Dermis blood vessel endothelial cell (primary cell): ENCODE measurements around the gene SUPT6H. TPM values are rescaled to one million over a fixed set of nuclear protein-coding genes. Genes with fewer than 3 reads are reported as not detected.
A peak's percentile ranks its signal among the peaks of the same experiment; 100 is the strongest.
"Not testable (repeated sequence)": the region's sequence is repeated elsewhere in the genome, so short reads cannot be mapped to it uniquely, and the experiment has no call there.

Experiments
- DNase-seq: peaks from one replicate; pipeline ENCODE4 v3.0.0; 2010
- total RNA-seq: library from RNA; depleted of rRNA; stranded (reverse); fragments of >200 nt; gene quantifications from 2 replicates; pipeline ENCODE4 v1.2.3, GENCODE V29; 2014

SUPT6H gene
- total RNA-seq, 1 donor from 2014 or later = 42.2 TPM

DNA sequence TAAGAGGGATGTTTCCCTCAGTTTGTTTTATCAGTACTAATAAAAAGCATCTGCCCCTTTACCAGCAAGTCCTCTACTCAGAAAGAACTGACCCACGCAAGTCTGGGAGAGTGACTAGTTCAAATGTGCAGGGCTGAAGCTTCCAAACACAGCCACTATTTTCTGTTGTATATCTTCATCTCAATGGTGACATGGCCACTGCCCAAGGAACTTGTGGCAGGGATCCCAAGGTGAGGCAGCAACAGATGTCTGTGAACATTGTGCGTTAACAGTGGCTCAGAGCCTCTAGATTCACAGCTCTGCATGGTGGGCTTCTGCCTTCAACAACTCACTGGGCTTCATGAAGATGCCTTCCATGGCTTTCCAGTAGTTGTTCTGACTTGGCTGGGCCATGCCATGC is 13.3 kb upstream of the SUPT6H start:
- no peak for DNase-seq

DNA sequence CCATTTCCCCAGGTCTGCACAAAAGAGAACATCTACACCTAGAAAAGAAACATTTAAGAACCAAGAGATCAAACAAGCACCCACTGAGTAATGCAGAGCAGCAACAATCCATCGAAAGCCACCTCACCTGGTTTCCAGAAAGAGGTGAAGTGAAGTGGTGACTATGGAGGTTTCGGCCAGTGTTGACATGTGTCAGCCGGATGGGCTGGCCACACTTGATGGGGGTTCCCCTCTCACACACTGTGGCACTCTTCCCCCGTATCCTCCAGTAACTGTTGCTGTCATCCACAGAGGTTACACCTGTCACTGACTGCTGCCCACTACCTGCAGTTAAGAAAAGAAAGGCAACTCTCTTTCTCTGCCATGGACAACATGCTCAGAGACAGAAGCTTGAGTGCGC is 6.8 kb upstream of the SUPT6H start:
- no peak for DNase-seq

- no peak for DNase-seq
Observed at GRCh38 chr17:28657756-28658155, 4.2 kb upstream of the SUPT6H start.

GRCh38 chr17:28658342-28658741 is 3.7 kb upstream of the SUPT6H start:
- DNase-seq = not testable (repeated sequence)

DNA sequence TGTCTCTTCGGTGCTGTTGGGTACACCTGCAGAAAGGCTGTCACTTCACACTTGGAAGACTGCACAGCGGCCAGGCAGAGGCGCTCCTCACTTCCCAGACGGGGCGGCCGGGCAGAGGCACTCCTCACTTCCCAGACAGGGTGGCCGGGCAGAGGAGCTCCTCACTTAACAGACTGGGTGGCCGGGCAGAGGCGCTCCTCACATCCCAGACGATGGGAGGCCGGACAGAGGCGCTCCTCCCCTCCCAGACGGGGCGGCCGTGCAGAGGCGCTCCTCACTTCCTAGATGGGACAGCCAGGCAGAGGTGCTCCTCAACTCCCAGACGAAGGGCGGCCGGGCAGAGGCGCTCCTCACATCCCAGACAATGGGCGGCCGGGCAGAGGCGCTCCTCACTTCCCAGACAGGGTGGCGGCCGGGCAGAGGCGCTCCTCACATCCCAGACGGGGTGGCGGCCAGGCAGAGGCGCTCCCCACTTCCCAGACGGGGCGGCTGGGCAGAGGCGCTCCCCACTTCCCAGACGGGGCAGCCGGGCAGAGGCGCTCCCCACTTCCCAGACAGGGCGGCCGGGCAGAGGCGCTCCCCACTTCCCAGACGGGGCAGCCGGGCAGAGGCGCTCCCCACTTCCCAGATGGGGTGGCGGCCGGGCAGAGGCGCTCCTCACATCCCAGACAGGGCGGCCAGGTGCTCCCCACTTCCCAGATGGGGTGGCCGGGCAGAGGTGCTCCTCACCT is 3.1 kb upstream of the SUPT6H start:
- not testable (repeated sequence) for DNase-seq

- DNase-seq = not testable (repeated sequence)
Observed at GRCh38 chr17:28659497-28659881, 2.5 kb upstream of the SUPT6H start.

DNA sequence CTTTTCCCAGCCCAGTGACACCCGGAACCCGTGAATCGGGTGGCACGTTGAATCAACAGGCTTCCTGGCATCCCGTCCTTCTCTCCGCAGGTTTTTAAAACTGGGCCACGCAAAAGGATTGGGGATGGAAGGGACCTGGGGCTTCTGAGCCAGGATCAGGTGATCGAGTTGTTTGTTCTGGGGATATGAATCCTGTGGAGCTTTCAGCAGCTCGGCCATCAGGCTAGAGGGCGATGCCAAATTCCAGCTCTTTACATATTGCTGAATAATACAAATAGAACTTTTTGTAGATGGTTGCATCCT is 473 bp downstream of the SUPT6H start:
- DNase-seq = no peak

DNA sequence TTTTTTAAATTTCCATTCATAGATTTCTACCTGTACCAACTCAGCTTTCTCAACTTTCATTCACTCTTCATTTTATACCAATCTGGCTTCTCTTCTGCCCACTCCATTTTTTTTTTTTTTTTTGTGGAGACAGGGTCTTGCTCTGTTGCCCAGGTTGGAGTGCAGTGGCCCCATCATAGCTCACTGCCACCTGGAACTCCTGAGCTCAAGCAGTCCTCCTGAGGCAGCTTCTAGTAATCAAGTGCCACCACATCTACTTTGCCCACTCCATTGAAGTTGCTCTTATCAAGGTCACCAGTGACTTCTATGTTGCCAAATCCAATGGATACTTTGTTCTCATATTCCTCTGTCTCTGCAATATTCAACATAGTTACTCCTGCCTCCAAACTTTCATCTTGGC is 1.7 kb downstream of the SUPT6H start:
- no peak for DNase-seq

DNA sequence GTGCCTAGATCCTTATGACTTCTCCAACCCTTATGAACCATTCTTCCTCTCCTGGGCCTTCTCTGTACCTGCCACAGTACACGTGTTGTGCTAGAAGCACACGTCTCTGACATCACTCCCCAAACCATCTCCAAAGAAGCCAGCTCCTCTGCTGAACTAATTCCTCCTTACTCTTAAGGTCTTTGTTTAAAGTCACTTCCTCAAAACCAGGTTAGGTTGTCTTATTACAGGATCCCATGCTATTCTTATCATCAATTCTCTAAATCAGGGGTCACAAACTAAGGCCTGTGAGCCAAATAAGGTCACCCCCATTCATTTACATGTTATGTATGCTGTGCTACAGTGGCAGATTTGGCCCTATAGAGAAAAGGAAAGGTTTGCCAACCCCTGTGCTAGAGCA is 4.0 kb downstream of the SUPT6H start:
- DNase-seq = no peak

DNA sequence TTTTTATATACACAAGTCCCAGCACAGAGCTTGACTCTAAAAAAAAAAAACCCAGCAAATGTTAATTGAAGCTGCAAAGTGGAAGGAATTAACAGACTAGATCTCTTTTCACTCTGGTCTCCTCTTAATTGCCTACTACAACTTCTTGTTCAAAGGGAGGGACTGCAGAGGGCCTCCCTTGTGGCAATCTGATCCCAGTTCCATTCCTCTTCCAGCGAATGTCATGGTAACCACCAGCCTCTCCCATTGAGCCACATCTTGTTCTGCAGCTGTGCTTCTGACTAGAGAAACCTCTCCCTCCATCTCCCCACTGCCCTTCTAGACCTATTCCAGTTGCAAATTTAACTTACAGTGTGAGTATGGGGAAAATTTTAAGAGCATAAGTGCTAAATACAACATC is 5.9 kb downstream of the SUPT6H start:
- no peak for DNase-seq

DNA sequence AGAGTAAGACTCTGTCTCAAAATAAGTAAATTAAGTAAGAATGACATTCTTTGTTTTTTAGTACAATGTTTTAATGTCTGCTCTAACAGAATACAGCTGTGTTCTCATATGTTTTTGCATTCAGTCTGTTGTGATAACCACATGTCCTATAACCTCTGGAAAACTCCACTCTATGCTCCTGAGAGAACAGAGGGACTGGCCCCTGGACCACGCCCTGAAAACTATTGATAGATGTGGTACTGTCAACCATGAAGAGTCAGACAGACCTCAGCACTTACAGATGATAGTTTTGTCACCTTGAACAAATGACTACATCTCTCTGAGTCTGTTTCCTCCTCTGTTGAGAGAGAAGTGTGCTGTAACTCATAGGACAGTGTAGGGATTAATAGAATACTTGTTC is 7.9 kb downstream of the SUPT6H start:
- DNase-seq = no peak

DNA sequence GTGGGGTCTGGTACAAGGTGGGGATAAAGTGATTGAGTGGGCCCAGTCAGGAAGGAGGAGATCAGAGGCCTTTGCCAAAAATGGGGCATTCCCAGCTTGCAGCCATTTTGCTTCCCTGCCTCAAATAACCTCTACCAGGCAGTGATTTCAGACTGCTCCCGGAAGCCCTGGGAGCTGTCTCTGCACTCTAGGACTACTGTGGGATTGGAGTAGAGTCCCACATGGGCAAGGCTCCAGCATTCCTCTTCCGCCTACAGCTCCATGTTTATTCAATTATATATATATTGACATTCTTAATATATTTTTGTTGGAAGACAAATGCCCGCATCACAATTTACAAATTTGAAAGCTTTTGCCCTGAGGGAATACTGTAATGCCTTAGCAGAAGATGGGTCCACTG is 13.5 kb downstream of the SUPT6H start:
- no peak for DNase-seq

DNA sequence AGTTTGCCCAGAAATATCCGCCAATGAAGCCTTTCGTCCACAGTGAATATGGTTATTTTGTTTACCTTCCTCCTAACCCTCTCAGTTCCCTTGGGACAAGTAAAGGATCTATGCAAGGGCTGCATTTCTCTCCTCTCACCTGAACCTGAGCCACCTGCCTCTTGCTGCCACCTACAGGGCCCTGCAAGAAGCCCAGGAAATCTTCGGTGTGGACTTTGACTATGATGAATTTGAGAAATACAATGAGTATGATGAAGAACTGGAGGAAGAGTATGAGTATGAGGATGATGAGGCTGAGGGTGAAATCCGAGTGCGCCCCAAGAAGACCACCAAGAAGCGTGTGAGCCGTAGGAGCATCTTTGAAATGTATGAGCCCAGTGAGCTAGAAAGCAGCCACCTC is 14.0 kb downstream of the SUPT6H start:
- DNase-seq = peak; percentile 18

- no peak for DNase-seq
Observed at GRCh38 chr17:28682655-28683054, 20.6 kb downstream of the SUPT6H start.

- DNase-seq = peak; percentile 15
Observed at GRCh38 chr17:28684963-28685362, 23.0 kb downstream of the SUPT6H start.

DNA sequence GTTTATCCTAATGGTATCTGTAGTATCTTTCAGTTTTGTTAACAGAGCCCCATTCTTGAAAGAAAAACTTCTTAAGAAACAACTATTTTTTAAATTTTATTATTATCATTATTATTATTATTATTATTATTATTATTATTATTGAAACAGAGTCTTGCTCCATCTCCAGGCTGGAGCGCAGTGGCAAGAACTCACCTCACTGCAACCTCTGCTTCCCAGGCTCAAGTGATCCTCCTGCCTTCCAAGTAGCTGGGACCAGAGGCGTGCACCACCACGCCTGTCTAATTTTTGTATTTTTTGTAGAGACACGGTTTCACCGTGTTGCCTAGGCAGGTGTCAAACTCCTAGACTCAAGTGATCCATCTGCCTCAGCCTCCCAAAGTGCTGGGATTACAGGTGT is 23.4 kb downstream of the SUPT6H start:
- DNase-seq = no peak

DNA sequence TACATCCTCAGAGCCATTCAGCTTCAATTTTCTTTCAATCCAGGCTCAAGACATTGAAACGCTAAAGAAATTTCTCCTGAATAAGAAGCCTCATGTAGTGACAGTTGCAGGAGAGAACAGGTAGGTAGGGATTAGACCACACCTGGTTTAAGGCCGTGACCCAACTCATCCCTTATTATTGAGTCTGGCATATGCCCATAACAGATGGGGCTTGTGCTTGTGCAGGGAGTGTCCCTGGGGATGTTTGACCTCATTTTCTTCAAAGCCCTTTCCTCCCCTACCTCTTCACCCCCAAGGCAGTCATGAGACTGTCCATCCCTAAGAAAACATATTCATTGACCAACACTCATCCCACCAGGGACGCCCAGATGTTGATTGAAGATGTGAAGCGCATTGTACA is 24.3 kb downstream of the SUPT6H start:
- DNase-seq = no peak

DNA sequence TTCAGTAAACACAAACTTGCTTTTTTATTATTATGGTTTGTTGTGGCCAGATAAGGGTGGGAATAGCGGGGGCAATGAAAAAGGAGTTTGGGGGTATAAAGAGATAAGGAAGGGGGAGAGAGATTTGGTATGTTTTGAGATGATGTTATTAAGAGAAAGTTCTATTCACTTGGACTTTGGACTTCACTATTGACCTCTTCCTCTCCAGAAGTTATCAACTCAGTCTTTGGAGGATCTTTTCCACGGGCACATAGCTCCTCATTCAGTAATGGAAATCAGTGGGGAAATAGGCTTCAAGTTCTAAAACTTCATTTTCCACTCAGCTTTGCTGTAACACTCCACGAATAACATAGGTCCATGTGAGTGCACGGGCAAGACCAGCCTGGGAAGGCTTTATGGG is 26.5 kb downstream of the SUPT6H start:
- DNase-seq = no peak

GRCh38 chr17:28689011-28689410 is 27.0 kb downstream of the SUPT6H start:
- DNase-seq = no peak

DNA sequence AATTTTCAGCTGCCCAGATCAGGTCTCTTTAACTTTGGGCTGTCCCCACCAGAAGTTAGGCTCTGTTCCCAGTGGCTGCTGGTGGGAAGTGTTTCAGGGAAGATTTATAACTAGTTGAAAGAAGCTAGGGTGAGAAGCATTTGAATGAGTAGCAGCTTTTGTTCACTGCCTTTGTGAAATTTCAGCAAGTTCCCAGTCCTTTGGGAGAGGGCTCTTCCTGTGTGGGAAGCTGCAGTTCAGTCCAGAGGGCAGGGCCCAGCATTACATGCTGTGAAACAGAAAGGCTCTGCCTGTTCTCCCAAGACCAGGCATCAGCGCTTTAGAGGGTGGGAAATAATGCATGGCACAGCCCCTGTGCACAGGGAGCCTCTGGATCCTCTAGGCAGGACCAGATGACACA is 31.9 kb downstream of the SUPT6H start:
- DNase-seq = no peak

DNA sequence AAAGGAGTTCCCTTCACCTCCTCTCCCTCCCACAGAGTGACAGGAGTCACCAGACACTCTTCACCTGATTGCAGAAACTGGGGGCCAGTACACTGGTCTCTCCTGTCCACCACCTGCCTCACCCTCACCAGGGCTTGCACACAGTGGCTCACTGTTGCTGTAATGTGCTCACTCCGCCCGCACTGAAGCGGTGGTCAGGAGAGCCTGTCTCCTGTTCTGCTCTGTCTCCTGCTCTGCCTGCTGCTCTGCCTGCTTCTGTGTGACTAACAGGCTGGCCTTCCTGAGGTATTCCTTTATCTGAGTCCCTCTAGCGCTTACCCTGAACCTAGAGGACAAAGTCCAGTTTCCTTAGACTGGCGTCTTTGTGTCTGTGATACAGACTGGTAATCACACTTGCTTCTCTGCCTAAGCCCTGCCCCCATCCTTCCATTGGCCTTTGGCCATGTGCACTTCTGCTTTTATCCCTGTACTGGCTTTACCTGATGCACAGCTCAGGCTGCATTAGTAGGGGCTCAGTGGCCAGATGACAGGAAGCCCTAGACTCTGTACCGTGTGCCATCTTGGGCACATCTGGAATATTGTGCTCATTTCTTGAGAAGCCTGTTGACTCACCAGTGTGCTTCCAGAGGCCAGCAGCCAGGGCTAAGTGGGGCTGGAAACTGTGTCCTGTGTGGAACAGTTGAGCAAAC is 36.4 kb downstream of the SUPT6H start:
- DNase-seq = no peak

GRCh38 chr17:28700278-28700677 is 38.3 kb downstream of the SUPT6H start:
- no peak for DNase-seq

GRCh38 chr17:28700830-28701492 is 39.0 kb downstream of the SUPT6H start:
- DNase-seq = no peak

GRCh38 chr17:28702026-28702751 is 40.2 kb downstream of the SUPT6H start:
- no peak for DNase-seq
